K562 (cell line): ENCODE results near the gene STIL. TPM values are rescaled to one million over a fixed set of nuclear protein-coding genes. Genes with fewer than 3 reads are reported as not detected.

Experiments used
- ATF6 ChIP-seq: sonication (generic); formaldehyde crosslinking; IDR thresholded peaks from 2 replicates; pipeline ENCODE4 v1.4.0; 2020; ENCODE audit warnings: mild to moderate bottlenecking, missing genetic modification reagents
- CBFA2T3 ChIP-seq: fragments of 450-650 bp; IDR thresholded peaks from 2 replicates; pipeline ENCODE4 v1.6.1; 2017
- CREB1 ChIP-seq, 2 experiments: sonication (generic) in 1 of 2; formaldehyde crosslinking in 1 of 2; IDR thresholded peaks; 2 replicates each; pipeline versions ENCODE4 v1.6.1 to v1.8.0; 2012 to 2022; ENCODE audit warnings: inconsistent platforms in 1 of 2, mild to moderate bottlenecking in 1 of 2, missing genetic modification reagents in 1 of 2, moderate library complexity in 1 of 2
- HDAC1 ChIP-seq, 2 experiments: fragments of 450-650 bp; IDR thresholded peaks; 2 replicates each; pipeline ENCODE4 v1.6.1; 2016 to 2017; ENCODE audit warnings: inconsistent platforms in 1 of 2, mild to moderate bottlenecking in 1 of 2, moderate library complexity in 1 of 2
- ID3 ChIP-seq, 2 experiments: fragments of 250-450 bp in 1 of 2; fragments of 450-650 bp in 1 of 2; sonication (Bioruptor Pico) in 1 of 2; IDR thresholded peaks; 2 replicates each; pipeline versions ENCODE4 v1.6.1 to v1.8.0; 2016 to 2021; ENCODE audit warnings: mild to moderate bottlenecking in 2 of 2, moderate library complexity in 2 of 2, missing compliant biosample characterization in 1 of 2, missing genetic modification characterization in 1 of 2
- NR2C1 ChIP-seq, 2 experiments: fragments of 450-650 bp; IDR thresholded peaks; 2 replicates each; pipeline ENCODE4 v1.6.1; 2017; ENCODE audit warnings: mild to moderate bottlenecking in 2 of 2, antibody characterized with exemption in 1 of 2, inconsistent platforms in 1 of 2, missing compliant biosample characterization in 1 of 2, missing genetic modification characterization in 1 of 2
- POLR3G ChIP-seq: IDR thresholded peaks from 2 replicates; pipeline ENCODE4 v1.6.1; 2011; ENCODE audit not compliant: insufficient read length, insufficient replicate concordance; ENCODE audit errors: extremely low read depth
- RBFOX2 ChIP-seq: fragments of 200-400 bp; formaldehyde crosslinking; IDR thresholded peaks from 2 replicates; pipeline ENCODE4 v1.6.1; 2017; ENCODE audit warnings: low read depth, mild to moderate bottlenecking, low read length, moderate library complexity
- RERE ChIP-seq: sonication (generic); formaldehyde crosslinking; IDR thresholded peaks from 2 replicates; pipeline ENCODE4 v1.8.0; 2023; ENCODE audit warnings: missing genetic modification reagents, mild to moderate bottlenecking, borderline replicate concordance
- RNF2 ChIP-seq: sonication (generic); IDR thresholded peaks from 2 replicates; pipeline ENCODE4 v1.6.1; 2016
- SIX5 ChIP-seq, 2 experiments: IDR thresholded peaks; 2 replicates each; pipeline ENCODE4 v1.6.1; 2011; ENCODE audit warnings: low read length in 2 of 2, borderline replicate concordance in 1 of 2, low read depth in 1 of 2, mild to moderate bottlenecking in 1 of 2, moderate library complexity in 1 of 2; ENCODE audit not compliant: insufficient read depth in 1 of 2
- THAP7 ChIP-seq: fragments of 250-450 bp; sonication (Bioruptor Pico); IDR thresholded peaks from 2 replicates; pipeline ENCODE4 v1.5.0; 2021
- THRA ChIP-seq: fragments of 450-650 bp; IDR thresholded peaks from 2 replicates; pipeline ENCODE4 v1.6.1; 2017; ENCODE audit warnings: mild to moderate bottlenecking, moderate library complexity
- USF1 ChIP-seq: sonication (generic); formaldehyde crosslinking; IDR thresholded peaks from 2 replicates; pipeline ENCODE4 v1.9.0; 2022; ENCODE audit warnings: mild to moderate bottlenecking, missing genetic modification reagents
- ZSCAN29 ChIP-seq: fragments of 450-650 bp; IDR thresholded peaks from 2 replicates; pipeline ENCODE4 v1.6.1; 2017
- polyA plus RNA-seq, 8 experiments: library from polyadenylated mRNA; depleted of rRNA in 4 of 8; stranded (reverse) in 5 of 8; unstranded in 3 of 8; fragments of >200 nt; fragmentation: Nextera tagmentation in 2 of 8; fragmentation: Illumina TruSeq in 1 of 8; extraction: Ambion mirVana in 2 of 8; extraction: Trizol in 1 of 8; gene quantifications; 2 replicates each; pipeline versions ENCODE4 v1.2.1 to v1.2.3, GENCODE V29; 2011 to 2014; ENCODE audit warnings: inconsistent platforms in 1 of 8, missing spikeins in 1 of 8
- total RNA-seq, 7 experiments: library from RNA; depleted of rRNA in 6 of 7; stranded (reverse); fragments of >200 nt in 6 of 7; fragmentation: Illumina TruSeq in 2 of 7; extraction: Trizol in 2 of 7; gene quantifications; 2 replicates each; pipeline versions ENCODE4 v1.2.1 to v1.2.3, GENCODE V29; 2011 to 2021; ENCODE audit warnings: low replicate concordance in 1 of 7

The STIL gene
- total and polyA plus RNA-seq, 9 of the 15 experiments (the other 6 are each of a cell fraction or from before 2014, with no cell fraction given), result 10.5 to 77.4 (median 39.6) TPM

GRCh38 chr1:47213230-47213963 lies 100.5 kb downstream of the STIL start (continued):
- TF ChIP-seq THAP7, result no peak
- no peak for TF ChIP-seq RERE
- no peak for TF ChIP-seq ATF6 (CRISPR knock-in tag)
- no peak for TF ChIP-seq POLR3G
- TF ChIP-seq SIX5 (IDR thresholded peaks at IDR 0.05; ENCODE audit: borderline replicate concordance in 1 of 2, insufficient read depth in 1 of 2, low read depth in 1 of 2, low read length in 2 of 2), result no peak
- TF ChIP-seq USF1, result 0 out of 2 replicates have a peak, but pooled peaks have one; percentile 21
- no peak for TF ChIP-seq CREB1 (IDR thresholded peaks at IDR 0.05)
- no peak for TF ChIP-seq CREB1 (CRISPR knock-in tag; IDR thresholded peaks at IDR 0.05)
- no peak for TF ChIP-seq THRA
- TF ChIP-seq CBFA2T3, result peak; percentile 80
- TF ChIP-seq HDAC1 (IDR thresholded peaks at IDR 0.05), result no peak
- no peak for TF ChIP-seq ZSCAN29
- no peak for TF ChIP-seq RNF2
- TF ChIP-seq NR2C1 (IDR thresholded peaks at IDR 0.05), result no peak
- TF ChIP-seq NR2C1 (tag; IDR thresholded peaks at IDR 0.05), result 0 out of 2 replicates have a peak, but pooled peaks have one; percentile 8
- no peak for TF ChIP-seq ID3 (CRISPR knock-in tag; IDR thresholded peaks at IDR 0.05)
- peak; percentile 59; the same call in 1 of the 2 replicates for TF ChIP-seq ID3 (tag; IDR thresholded peaks at IDR 0.05)
- TF ChIP-seq RBFOX2, result no peak
